Heart right ventricle (tissue), 16 donors: Measurements from ENCODE around the gene SLC41A3. TPM values are rescaled to one million over a fixed set of nuclear protein-coding genes. Genes with fewer than 3 reads are reported as not detected.
A peak's percentile ranks its signal among the peaks of the same experiment; 100 is the strongest.

Source experiments
- ATAC-seq, 8 donors: fragments of 200-7000 bp; cut with Tn5 transposase; one replicate each; pipeline ENCODE4 v1.9.1; 2020; ENCODE audit warnings: mild to moderate bottlenecking in 8 of 8, moderate library complexity in 8 of 8, moderate number of reproducible peaks in 1 of 8
- DNase-seq, 2 donors: peaks; one replicate each; pipeline ENCODE4 v3.0.0-alpha.2; 2020
- H3K27ac ChIP-seq, 10 donors: fragments of 200-600 bp; sonication (generic) in 2 of 10; one replicate each; pipeline versions ENCODE4 v1.5.0 to v1.8.0; 2020 to 2022; ENCODE audit warnings: mild to moderate bottlenecking in 3 of 10
- H3K27me3 ChIP-seq, 7 donors: fragments of 200-600 bp; one replicate each; pipeline ENCODE4 v1.8.0; 2021 to 2022; ENCODE audit warnings: mild to moderate bottlenecking in 2 of 7
- H3K36me3 ChIP-seq, 9 donors: fragments of 200-600 bp; sonication (generic) in 1 of 9; one replicate each; pipeline versions ENCODE4 v1.5.0 to v1.8.0; 2020 to 2022; ENCODE audit warnings: mild to moderate bottlenecking in 2 of 9
- H3K4me1 ChIP-seq, 9 donors: fragments of 200-600 bp; sonication (generic) in 1 of 9; one replicate each; pipeline versions ENCODE4 v1.5.0 to v1.8.0; 2020 to 2022; ENCODE audit warnings: mild to moderate bottlenecking in 4 of 9
- H3K4me3 ChIP-seq, 10 donors: fragments of 200-600 bp; sonication (generic) in 2 of 10; one replicate each; pipeline versions ENCODE4 v1.5.0 to v1.8.0; 2020 to 2022; ENCODE audit warnings: mild to moderate bottlenecking in 7 of 10, moderate library complexity in 2 of 10
- H3K9me3 ChIP-seq, 11 donors: fragments of 200-600 bp in 10 of 11; sonication (generic) in 2 of 11; one replicate each; pipeline versions ENCODE4 v1.5.0 to v1.8.0; 2013 to 2022; ENCODE audit warnings: mild to moderate bottlenecking in 2 of 11, control low read depth in 1 of 11, moderate library complexity in 1 of 11
- WGBS, 2 donors: extraction: QIAGEN DNeasy Blood & Tissue Kit; methylation state at CpG; one replicate each; pipeline ENCODE4 v1.1.7; 2013; ENCODE audit warnings: inconsistent platforms in 1 of 2; 5-methylcytosine and 5-hydroxymethylcytosine counted together
- intact Hi-C, 10 donors: fragments of 100-400 bp; cut with DNase I; formaldehyde crosslinking; loops; one replicate each; pipeline versions ENCODE4 v1.11.1 to v1.14.2; 2022
- polyA plus RNA-seq, 2 donors: library from polyadenylated mRNA; stranded (reverse); fragments of 200-250 nt; gene quantifications; one replicate each; pipeline ENCODE4 v1.2.3, GENCODE V29; 2013
- total RNA-seq, 10 donors: library from RNA; stranded (reverse); fragmentation: NEBNext Ultra II Directional in 3 of 10; extraction: Animal tissue kit (Norgen Biotek cat#: 25700) in 3 of 10; gene quantifications; one replicate each; pipeline versions ENCODE4 v1.2.1 to v1.2.4, GENCODE V29; 2021 to 2023
- TF ChIP-seq, protein P1 (sequence below), 9 donors: fragments of 200-600 bp; sonication (generic) in 2 of 9; IDR thresholded peaks; one replicate each; pipeline versions ENCODE4 v1.5.0 to v1.8.0; 2021 to 2022; ENCODE audit warnings: antibody characterized with exemption in 9 of 9, mild to moderate bottlenecking in 5 of 9, moderate library complexity in 1 of 9
- donor health status: Arrhythmogenic right ventricular cardiomyopathy.
- donor health status: ischemic (EF 13 %, LVEDD 7.1; RV severe dilation, severe dysfunction).
- donor health status: healthy with polysubstance abuse.
- donor health status: DM: no; HTN: yes; CAD: no.
- donor health status: DM: no; HTN: no; CAD: no.
- donor health status: ischemic (EF 25% LVEDD 6.9; RV normal size, moderate dysfunction).
- donor health status: ischemic (EF 25% LVEDD 5.7; RV mildly dilated, moderate dysfunction).
- donor health status: healthy.
- donor health status: DM: yes; HTN: yes; CAD: no.
- donor health status: Ischemic cardiomyopathy.
- donor health status: ischemic (EF 35%, LVEDD 5.7; RV mildly dilated, moderate dysfunction).
- donor health status: nonischemic (EF 11% LVEDD 7.7; RV severe dilation, severe dysfunction).
- donor health status: DM: yes; HTN: yes; CAD: no.
- donor health status: PGD.
- donor health status: ischemic (EF 29% LVEDD 5.4; RV normal size, mild dysfunction).
- donor health status: nonischemic (EF 23%, LVEDD 6.1; RV moderate dilation, normal function).

Gene SLC41A3
- total and polyA plus RNA-seq, 12 donors = 28.6 to 49.5 (median 40.1) TPM

DNA sequence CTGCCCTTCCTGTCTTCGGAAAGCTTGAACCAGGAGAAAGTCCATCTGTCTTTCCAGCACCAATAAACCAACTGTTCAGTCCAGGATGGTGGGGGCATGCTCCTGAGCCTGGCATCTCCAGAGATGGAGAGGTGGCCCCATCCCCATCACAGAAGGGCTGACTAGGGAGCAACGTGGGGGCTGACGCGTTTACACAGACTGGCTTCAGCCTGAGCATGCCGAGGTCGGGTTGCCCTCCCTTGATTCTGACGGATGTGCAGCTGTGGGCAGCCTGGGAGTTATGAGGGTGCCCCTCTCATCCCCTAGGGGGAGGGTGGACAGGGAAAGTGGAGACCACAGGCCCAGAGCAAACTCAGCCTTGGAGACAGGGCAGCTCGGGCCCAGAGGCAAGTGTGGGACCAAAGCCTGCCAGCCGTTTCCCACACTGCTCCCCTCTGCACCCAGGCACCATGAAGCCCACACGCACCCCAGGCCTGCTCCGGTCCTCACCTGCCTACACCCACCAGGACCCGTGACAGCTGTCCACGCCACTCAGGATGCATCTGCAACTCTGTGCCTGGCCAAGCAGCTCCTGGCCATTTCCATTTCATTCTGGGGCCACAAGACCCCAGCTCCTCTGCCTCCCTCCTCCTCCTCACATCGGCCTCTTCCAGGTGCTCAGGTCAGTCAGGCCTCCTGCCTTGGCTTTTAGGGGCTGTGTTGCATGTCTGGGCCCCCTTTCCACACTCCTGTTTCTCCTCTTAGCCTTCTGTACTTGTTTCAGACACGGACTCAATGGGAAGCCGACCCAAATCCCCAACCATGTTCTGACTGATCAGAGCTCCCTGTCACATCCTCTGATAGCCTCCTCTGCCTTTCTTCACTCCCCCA, 48.2 kb upstream of the SLC41A3 start:
- 79 to 82% methylated on average over 16 of the region's 16 CpGs for WGBS, 2 donors
- intact Hi-C loops = loop anchor here in 9 of 10 donors (5.0 to 10.0 kb wide), 6 partner anchors 55 to 260 kb away; partner anchors contain the start of gene CFAP100 (in 3 of the 9)
- peak in 1 of 2 donors; percentile 2 for DNase-seq
- ATAC-seq = no peak
- TF ChIP-seq, protein P1, sequence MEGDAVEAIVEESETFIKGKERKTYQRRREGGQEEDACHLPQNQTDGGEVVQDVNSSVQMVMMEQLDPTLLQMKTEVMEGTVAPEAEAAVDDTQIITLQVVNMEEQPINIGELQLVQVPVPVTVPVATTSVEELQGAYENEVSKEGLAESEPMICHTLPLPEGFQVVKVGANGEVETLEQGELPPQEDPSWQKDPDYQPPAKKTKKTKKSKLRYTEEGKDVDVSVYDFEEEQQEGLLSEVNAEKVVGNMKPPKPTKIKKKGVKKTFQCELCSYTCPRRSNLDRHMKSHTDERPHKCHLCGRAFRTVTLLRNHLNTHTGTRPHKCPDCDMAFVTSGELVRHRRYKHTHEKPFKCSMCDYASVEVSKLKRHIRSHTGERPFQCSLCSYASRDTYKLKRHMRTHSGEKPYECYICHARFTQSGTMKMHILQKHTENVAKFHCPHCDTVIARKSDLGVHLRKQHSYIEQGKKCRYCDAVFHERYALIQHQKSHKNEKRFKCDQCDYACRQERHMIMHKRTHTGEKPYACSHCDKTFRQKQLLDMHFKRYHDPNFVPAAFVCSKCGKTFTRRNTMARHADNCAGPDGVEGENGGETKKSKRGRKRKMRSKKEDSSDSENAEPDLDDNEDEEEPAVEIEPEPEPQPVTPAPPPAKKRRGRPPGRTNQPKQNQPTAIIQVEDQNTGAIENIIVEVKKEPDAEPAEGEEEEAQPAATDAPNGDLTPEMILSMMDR (IDR thresholded peaks at IDR 0.05) = no peak
- Histone ChIP-seq H3K4me3 (no peak overlapping the region), H3K9me3 (no peaks in the 10 kb centered on the region), H3K36me3 (no peaks in the 10 kb centered on the region), H3K4me1 (peaks cover 0 to 14% (median 0%) of the 10 kb centered on the region in 9 donors), H3K27ac (no peak overlapping the region), H3K27me3 (no peaks in the 10 kb centered on the region)

DNA sequence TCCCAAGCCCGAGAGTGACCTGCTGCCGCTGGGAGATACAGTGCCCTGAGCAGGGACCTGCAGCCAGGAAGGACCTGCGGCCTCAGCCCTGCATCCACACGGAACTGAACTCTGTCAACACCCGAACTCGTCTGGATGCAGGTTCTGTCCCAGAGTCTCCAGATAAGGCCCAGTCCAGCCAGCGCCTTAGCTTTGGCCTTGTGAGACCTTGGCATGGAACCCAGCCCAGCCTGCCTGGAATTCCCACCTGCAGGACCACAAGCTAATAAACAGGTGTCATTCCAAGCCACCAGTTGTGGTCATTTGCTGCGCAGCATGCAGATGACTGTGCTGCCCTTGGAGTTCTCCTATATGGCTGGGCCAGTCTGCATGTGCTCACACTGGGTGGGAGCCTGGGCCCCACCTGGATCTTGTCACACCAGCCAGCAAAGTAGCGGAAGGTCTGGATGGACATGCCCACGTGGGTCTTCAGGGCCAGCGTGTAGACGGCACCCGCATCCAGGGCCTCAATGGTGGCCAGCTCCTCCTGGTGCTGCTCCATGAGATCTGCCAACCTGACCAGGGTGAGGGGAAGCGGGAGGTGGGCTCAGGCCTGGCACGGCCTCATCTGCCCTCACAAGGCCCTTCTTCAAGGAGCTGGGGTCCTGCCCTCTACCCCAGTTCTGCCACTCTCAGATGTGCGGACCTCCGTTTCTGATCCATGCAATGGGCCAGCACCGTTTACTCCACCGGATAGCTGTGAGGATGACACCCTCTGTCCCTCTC, 47.2 kb upstream of the SLC41A3 start:
- TF ChIP-seq, protein P1 (IDR thresholded peaks at IDR 0.05) = no peak
- ATAC-seq = no peak
- no peaks in the 10 kb centered on the region for H3K27me3 ChIP-seq
- DNase-seq = peak in 1 of 2 donors; percentile 2
- intact Hi-C loops = loop anchor here in 9 of 10 donors (5.0 to 10.0 kb wide), 6 partner anchors 56 to 261 kb away; partner anchors contain the start of gene CFAP100 (in 3 of the 9)
- no peak overlapping the region for H3K27ac ChIP-seq
- no peaks in the 10 kb centered on the region for H3K36me3 ChIP-seq
- 80 to 86% methylated on average over 19 of the region's 19 CpGs for WGBS, 2 donors
- peaks cover 0 to 14% (median 0%) of the 10 kb centered on the region in 9 donors for H3K4me1 ChIP-seq
- H3K4me3 ChIP-seq = no peak overlapping the region
- no peaks in the 10 kb centered on the region for H3K9me3 ChIP-seq

- no peak overlapping the region for H3K4me3 ChIP-seq
- H3K9me3 ChIP-seq = no peaks in the 10 kb centered on the region
- intact Hi-C loops = loop anchor here in 9 of 10 donors (5.0 to 10.0 kb wide), 6 partner anchors 57 to 262 kb away; partner anchors contain the start of gene CFAP100 (in 3 of the 9)
- H3K27ac ChIP-seq = no peak overlapping the region
- H3K4me1 ChIP-seq = peaks cover 0 to 14% (median 0%) of the 10 kb centered on the region in 9 donors
- TF ChIP-seq, protein P1 (IDR thresholded peaks at IDR 0.05) = no peak
- peak in 1 of 2 donors; percentile 1 for DNase-seq
- WGBS, 2 donors = 80 to 83% methylated on average over 15 of the region's 15 CpGs
- H3K27me3 ChIP-seq = no peaks in the 10 kb centered on the region
- no peaks in the 10 kb centered on the region for H3K36me3 ChIP-seq
- ATAC-seq = no peak
These were observed 46.3 kb upstream of the SLC41A3 start for GRCh38 chr3:126130081-126130855.
